ENCODE data around the gene ERVFRD-1. TPM values are rescaled to one million over a fixed set of nuclear protein-coding genes. Genes with fewer than 3 reads are reported as not detected.

Gene ERVFRD-1
- total RNA-seq, 1 experiment from 2014 or later = not detected

- H3K4me2 ChIP-seq (ENCODE audit: low read length) = no peak overlapping the region
- no peak overlapping the region for H3K27ac ChIP-seq (ENCODE audit: low read length)
- CTCF ChIA-PET = no interaction called here
- intact Hi-C loops (cut with micrococcal nuclease) = no loop called here
- TF ChIP-seq EZH2phosphoT487 (IDR thresholded peaks at IDR 0.05; ENCODE audit: borderline replicate concordance, low read length) = no peak
- ATAC-seq (no peak), DNase-seq (no peak)
- POLR2A ChIA-PET (ENCODE audit: unreplicated experiment) = no interaction called here
- no peaks in the 10 kb centered on the region for H3F3A ChIP-seq (ENCODE audit: low read length, unreplicated experiment)
- H3K9me3 ChIP-seq (ENCODE audit: low read length) = no peaks in the 10 kb centered on the region
- peaks cover 36% of the 10 kb centered on the region for H3K79me2 ChIP-seq (ENCODE audit: low read length)
- H2AFZ ChIP-seq (ENCODE audit: low read length) = no peak overlapping the region
- no TSS peak for BruUV-seq (replicated peaks)
- no peaks in the 10 kb centered on the region for H4K20me1 ChIP-seq (ENCODE audit: low read length)
- H3K9me2 ChIP-seq (replicated peaks; ENCODE audit: low read length) = no peaks in the 10 kb centered on the region
- H3K36me3 ChIP-seq (ENCODE audit: low read depth, low read length) = peaks cover 11% of the 10 kb centered on the region
- H3K4me1 ChIP-seq (ENCODE audit: insufficient read depth, low read length) = 0 out of 2 replicates have a peak, but pooled peaks cover 5% of the 10 kb centered on the region
- H3K27me3 ChIP-seq (ENCODE audit: low read length) = no peaks in the 10 kb centered on the region
- H3K4me3 ChIP-seq (ENCODE audit: low read length) = no peak overlapping the region
- H3K9ac ChIP-seq (ENCODE audit: low read length) = no peak overlapping the region
These were observed 21.8 kb upstream of the ERVFRD-1 start for GRCh38 chr6:11133281-11133680.

DNA sequence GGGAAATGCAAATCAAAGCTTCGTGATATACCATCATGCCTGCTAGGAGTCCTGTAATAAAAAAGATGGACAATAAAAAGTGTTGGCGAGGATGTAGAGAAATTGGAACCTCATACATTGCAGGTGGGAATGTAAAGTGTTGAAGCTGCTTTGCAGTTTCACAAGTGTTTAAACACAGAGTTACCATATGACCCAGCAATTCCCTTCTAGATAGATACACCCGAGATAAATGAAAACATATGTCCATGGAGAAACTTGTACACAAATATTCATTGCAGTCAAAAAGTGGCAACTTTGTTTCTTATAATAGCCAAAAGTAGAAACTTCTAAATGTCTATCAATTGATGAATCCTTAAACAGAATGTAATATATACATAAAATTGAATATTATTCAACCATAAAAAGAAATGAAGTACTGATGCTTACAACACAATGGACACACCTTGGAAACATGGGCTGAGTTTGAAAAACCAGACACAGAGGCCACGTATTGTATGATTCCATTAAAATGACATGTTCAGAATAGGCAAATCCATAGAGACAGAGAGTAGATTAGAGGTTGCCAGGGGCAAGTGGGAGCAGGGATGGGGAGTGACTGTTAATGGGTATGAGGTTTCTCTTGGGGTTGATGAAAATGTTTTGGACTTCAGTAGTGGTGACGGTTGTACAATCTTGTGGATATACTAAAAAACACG, 20.8 kb upstream of the ERVFRD-1 start:
- peaks cover 13% of the 10 kb centered on the region for H3K36me3 ChIP-seq (ENCODE audit: low read depth, low read length)
- no peaks in the 10 kb centered on the region for H3K9me3 ChIP-seq (ENCODE audit: low read length)
- ChIA-PET CTCF (no interaction called here), POLR2A (ENCODE audit: unreplicated experiment) (no interaction called here)
- DNase-seq (no peak), ATAC-seq (no peak)
- no peaks in the 10 kb centered on the region for H3K9me2 ChIP-seq (replicated peaks; ENCODE audit: low read length)
- H3K27ac ChIP-seq (ENCODE audit: low read length) = no peak overlapping the region
- H3K27me3 ChIP-seq (ENCODE audit: low read length) = no peaks in the 10 kb centered on the region
- H3K4me1 ChIP-seq (ENCODE audit: insufficient read depth, low read length) = 0 out of 2 replicates have a peak, but pooled peaks cover 5% of the 10 kb centered on the region
- H3K9ac ChIP-seq (ENCODE audit: low read length) = no peak overlapping the region
- H3F3A ChIP-seq (ENCODE audit: low read length, unreplicated experiment) = no peaks in the 10 kb centered on the region
- no peak overlapping the region for H3K4me2 ChIP-seq (ENCODE audit: low read length)
- peaks cover 39% of the 10 kb centered on the region for H3K79me2 ChIP-seq (ENCODE audit: low read length)
- BruUV-seq (replicated peaks) = no TSS peak
- intact Hi-C loops (cut with micrococcal nuclease) = no loop called here
- H4K20me1 ChIP-seq (ENCODE audit: low read length) = no peaks in the 10 kb centered on the region
- TF ChIP-seq EZH2phosphoT487 (IDR thresholded peaks at IDR 0.05; ENCODE audit: borderline replicate concordance, low read length) (no peak), CTCF (conservative IDR thresholded peaks at IDR 0.05; ENCODE audit: low read depth, low read length) (no peak), EZH2 (IDR thresholded peaks at IDR 0.05; ENCODE audit: low read length, unreplicated experiment) (no peak)
- no peak overlapping the region for H2AFZ ChIP-seq (ENCODE audit: low read length)
- H3K4me3 ChIP-seq (ENCODE audit: low read length) = no peak overlapping the region

DNA sequence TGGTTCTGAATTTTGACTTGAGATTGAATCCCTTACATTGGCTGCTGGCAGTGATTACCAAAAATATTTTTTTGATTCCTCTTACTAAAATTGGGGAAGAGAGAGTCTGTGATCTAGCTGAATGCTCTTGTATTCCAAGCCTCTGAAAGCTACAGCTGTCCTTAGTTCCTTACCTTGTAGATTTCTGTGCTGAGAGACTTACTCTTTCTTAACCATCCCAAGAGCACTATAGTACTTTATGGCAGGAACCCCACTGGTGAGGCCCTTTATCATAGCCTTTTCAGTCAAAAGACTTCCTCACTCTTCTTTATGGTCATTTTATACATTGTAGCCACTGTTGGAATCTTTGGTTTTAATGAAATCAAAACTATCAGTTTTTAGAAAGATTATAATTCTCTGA, 19.1 kb upstream of the ERVFRD-1 start:
- Histone ChIP-seq H3K4me2 (ENCODE audit: low read length) (no peak overlapping the region), H3F3A (ENCODE audit: low read length, unreplicated experiment) (no peaks in the 10 kb centered on the region), H2AFZ (ENCODE audit: low read length) (no peak overlapping the region), H3K27me3 (ENCODE audit: low read length) (no peaks in the 10 kb centered on the region), H3K9ac (ENCODE audit: low read length) (no peak overlapping the region), H3K36me3 (ENCODE audit: low read depth, low read length) (peaks cover 13% of the 10 kb centered on the region), H3K27ac (ENCODE audit: low read length) (no peak overlapping the region), H3K79me2 (ENCODE audit: low read length) (peaks cover 42% of the 10 kb centered on the region), H3K4me1 (ENCODE audit: insufficient read depth, low read length) (no peaks in the 10 kb centered on the region), H4K20me1 (ENCODE audit: low read length) (no peaks in the 10 kb centered on the region), H3K4me3 (ENCODE audit: low read length) (no peak overlapping the region), H3K9me3 (ENCODE audit: low read length) (no peaks in the 10 kb centered on the region), H3K9me2 (replicated peaks; ENCODE audit: low read length) (no peaks in the 10 kb centered on the region)
- no TSS peak for BruUV-seq (replicated peaks)
- TF ChIP-seq EZH2phosphoT487 (IDR thresholded peaks at IDR 0.05; ENCODE audit: borderline replicate concordance, low read length) (no peak), EZH2 (IDR thresholded peaks at IDR 0.05; ENCODE audit: low read length, unreplicated experiment) (no peak), CTCF (conservative IDR thresholded peaks at IDR 0.05; ENCODE audit: low read depth, low read length) (no peak)
- DNase-seq (no peak), ATAC-seq (no peak)
- CTCF ChIA-PET = no interaction called here
- POLR2A ChIA-PET (ENCODE audit: unreplicated experiment) = no interaction called here
- intact Hi-C loops (cut with micrococcal nuclease) = no loop called here
